ENCODE results near the gene EVA1C. TPM values are rescaled to one million over a fixed set of nuclear protein-coding genes. Genes with fewer than 3 reads are reported as not detected.

The EVA1C gene
- total and polyA plus RNA-seq, 2 donors (not counting 3 experiments of a cell fraction or from before 2014, with no cell fraction given): 22.8 to 38.6 TPM

- Histone ChIP-seq H4K20me1 (replicated peaks; ENCODE audit: control insufficient read depth, extremely low read depth, insufficient read depth, low read length) (no peaks in the 10 kb centered on the region), H3K79me2 (ENCODE audit: control insufficient read depth, insufficient read depth, low read length) (peaks cover 43% of the 10 kb centered on the region), H3K9me1 (replicated peaks; ENCODE audit: control insufficient read depth, extremely low read depth, insufficient read depth, low read length) (no peaks in the 10 kb centered on the region), H2AFZ (ENCODE audit: low read depth, low read length) (no peak overlapping the region), H3K4me3 (replicated peaks in 1 of 3; ENCODE audit: insufficient read depth in 1 of 3, low read depth in 1 of 3, low read length in 3 of 3) (no peak overlapping the region), H3K4me2 (ENCODE audit: insufficient read depth, low read length) (peak overlapping the region; percentile 28), H3K27ac (ENCODE audit: insufficient read depth, low read depth, low read length) (peak overlapping the region; percentile 75), H3K27me3 (ENCODE audit: control insufficient read depth in 2 of 2, insufficient read depth in 2 of 2, low read length in 2 of 2) (no peaks in the 10 kb centered on the region), H3K36me3 (ENCODE audit: control insufficient read depth in 2 of 2, extremely low read depth in 1 of 2, insufficient read depth in 2 of 2, low read length in 2 of 2) (no peaks in the 10 kb centered on the region), H3K4me1 (ENCODE audit: control insufficient read depth, extremely low read depth, insufficient read depth, low read length) (peaks cover 17% of the 10 kb centered on the region), H3K9ac (replicated peaks; ENCODE audit: extremely low read depth, insufficient read depth, low read length) (peak overlapping the region; percentile 18), H3K9me3 (replicated peaks; ENCODE audit: control insufficient read depth, insufficient read depth, low read length) (no peaks in the 10 kb centered on the region)
- POLR2A ChIA-PET: interaction anchor here (0.7 kb wide), 1 partner anchor 83 kb away, joined by 6 read pairs; no protein-coding TSS in a partner anchor
- DNase-seq (ENCODE audit: low read depth, low spot score) (peak; percentile 66), FAIRE-seq (peak; percentile 95)
- no peak for TF ChIP-seq POLR2AphosphoS5 (IDR thresholded peaks at IDR 0.05; ENCODE audit: insufficient read depth, low read depth, low read length)
- TF ChIP-seq EZH2 (IDR thresholded peaks at IDR 0.05; ENCODE audit: borderline replicate concordance, low read depth, low read length, severe bottlenecking): no peak
- no peak for TF ChIP-seq GATA2 (IDR thresholded peaks at IDR 0.05; ENCODE audit: insufficient read depth, insufficient read length, low read depth, low read length)
- TF ChIP-seq FOS (IDR thresholded peaks at IDR 0.05; ENCODE audit: borderline replicate concordance, insufficient read depth, low read length): no peak
- TF ChIP-seq, protein P1, sequence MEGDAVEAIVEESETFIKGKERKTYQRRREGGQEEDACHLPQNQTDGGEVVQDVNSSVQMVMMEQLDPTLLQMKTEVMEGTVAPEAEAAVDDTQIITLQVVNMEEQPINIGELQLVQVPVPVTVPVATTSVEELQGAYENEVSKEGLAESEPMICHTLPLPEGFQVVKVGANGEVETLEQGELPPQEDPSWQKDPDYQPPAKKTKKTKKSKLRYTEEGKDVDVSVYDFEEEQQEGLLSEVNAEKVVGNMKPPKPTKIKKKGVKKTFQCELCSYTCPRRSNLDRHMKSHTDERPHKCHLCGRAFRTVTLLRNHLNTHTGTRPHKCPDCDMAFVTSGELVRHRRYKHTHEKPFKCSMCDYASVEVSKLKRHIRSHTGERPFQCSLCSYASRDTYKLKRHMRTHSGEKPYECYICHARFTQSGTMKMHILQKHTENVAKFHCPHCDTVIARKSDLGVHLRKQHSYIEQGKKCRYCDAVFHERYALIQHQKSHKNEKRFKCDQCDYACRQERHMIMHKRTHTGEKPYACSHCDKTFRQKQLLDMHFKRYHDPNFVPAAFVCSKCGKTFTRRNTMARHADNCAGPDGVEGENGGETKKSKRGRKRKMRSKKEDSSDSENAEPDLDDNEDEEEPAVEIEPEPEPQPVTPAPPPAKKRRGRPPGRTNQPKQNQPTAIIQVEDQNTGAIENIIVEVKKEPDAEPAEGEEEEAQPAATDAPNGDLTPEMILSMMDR (IDR thresholded peaks at IDR 0.05; ENCODE audit: extremely low read depth in 1 of 2, insufficient read depth in 1 of 2, low read depth in 1 of 2, low read length in 2 of 2): no peak
- TF ChIP-seq JUN (IDR thresholded peaks at IDR 0.05; ENCODE audit: borderline replicate concordance, insufficient read depth, insufficient read length, low read depth): no peak
- TF ChIP-seq MAX (IDR thresholded peaks at IDR 0.05; ENCODE audit: insufficient read depth, insufficient read length): no peak
- no peak for TF ChIP-seq POLR2A (IDR thresholded peaks at IDR 0.05; ENCODE audit: low read depth, low read length)
- TF ChIP-seq MYC (IDR thresholded peaks at IDR 0.05; ENCODE audit: low read depth, low read length): no peak
- intact Hi-C loops (cut with micrococcal nuclease): no loop called here
- no TSS peak for BruUV-seq (replicated peaks)
- dilution Hi-C loops (cut with MboI; ENCODE audit: extremely low pct_ligation_motif_present, low sequenced_read_pairs): no loop called here
- CTCF ChIA-PET: interaction anchor here (0.7 to 1.6 kb wide), 6 partner anchors 14 to 158 kb away, joined by 3 to 5 read pairs (median 4); no protein-coding TSS in a partner anchor
These were observed 30.2 kb downstream of the EVA1C start for GRCh38 chr21:32442566-32443318.

Data from endothelial cell of umbilical vein (primary cell).